OCI-LY3 (cell line): Measurements from ENCODE around the gene MYRF.

ENCODE experiments used
- H2AFZ ChIP-seq: fragments of 200-600, 300-600 bp; shearing (Covaris generic); 2 replicates; pipeline ENCODE4 v1.6.0; 2014; ENCODE audit warnings: antibody characterized with exemption, low read depth, low read length
- H3K27ac ChIP-seq: fragments of 200-600, 300-600 bp; sonication (generic); 2 replicates; pipeline ENCODE4 v1.5.1; 2014; ENCODE audit warnings: mild to moderate bottlenecking, low read length, moderate library complexity, mixed read lengths
- H3K27me3 ChIP-seq: fragments of 200-600, 300-600 bp; sonication (generic); 2 replicates; pipeline ENCODE4 v1.6.1; 2014; ENCODE audit warnings: low read depth, low read length, mixed read lengths
- H3K36me3 ChIP-seq: fragments of 200-600, 300-600 bp; sonication (generic); replicated peaks from 2 replicates; pipeline ENCODE3; 2014; ENCODE audit warnings: low read depth, low read length, mixed read lengths
- H3K4me1 ChIP-seq: fragments of 300-600, 200-600 bp; sonication (generic); 2 replicates; pipeline ENCODE4 v1.6.1; 2014; ENCODE audit warnings: low read length, mixed read lengths
- H3K4me2 ChIP-seq: fragments of 200-600, 300-600 bp; sonication (generic); 2 replicates; pipeline ENCODE4 v1.6.1; 2014; ENCODE audit warnings: low read length, mixed read lengths
- H3K4me3 ChIP-seq: fragments of 300-600, 200-600 bp; sonication (generic); 2 replicates; pipeline ENCODE4 v1.5.1; 2014; ENCODE audit warnings: antibody characterized with exemption, mild to moderate bottlenecking, low read length, moderate library complexity
- H3K79me2 ChIP-seq: fragments of 300-600, 200-600 bp; shearing (Covaris generic); 2 replicates; pipeline ENCODE4 v1.6.1; 2014; ENCODE audit warnings: mild to moderate bottlenecking, low read length, mixed read lengths
- H3K9ac ChIP-seq: fragments of 300-600, 200-600 bp; shearing (Covaris generic); 2 replicates; pipeline ENCODE4 v1.6.0; 2014; ENCODE audit warnings: mild to moderate bottlenecking, low read length, moderate library complexity
- H3K9me3 ChIP-seq: fragments of 200-600, 300-600 bp; shearing (Covaris generic); 2 replicates; pipeline ENCODE4 v1.6.1; 2014; ENCODE audit warnings: low read length, mixed read lengths; ENCODE audit not compliant: insufficient read depth
- H4K20me1 ChIP-seq: fragments of 200-600, 300-600 bp; sonication (generic); 2 replicates; pipeline ENCODE4 v1.6.1; 2016; ENCODE audit warnings: low read length, mixed read lengths; ENCODE audit not compliant: insufficient read depth
- CTCF ChIP-seq: fragments of 200-600, 300-600 bp; sonication (generic); IDR thresholded peaks from 2 replicates; pipeline ENCODE4 v1.5.1; 2014; ENCODE audit warnings: antibody characterized with exemption, low read length, low read depth
- EZH2phosphoT487 ChIP-seq: fragments of 200-600 bp; shearing (Covaris generic); IDR thresholded peaks from 2 replicates; pipeline ENCODE4 v1.6.1; 2018; ENCODE audit warnings: antibody characterized with exemption, mixed run types, low read depth

Gene MYRF

GRCh38 chr11:61706452-61707400, 45.7 kb upstream of the MYRF start:
- Histone ChIP-seq H3K9ac (no peak overlapping the region), H3K27me3 (no peaks in the 10 kb centered on the region), H2AFZ (no peak overlapping the region), H3K36me3 (no peaks in the 10 kb centered on the region), H3K4me3 (no peak overlapping the region), H3K79me2 (no peaks in the 10 kb centered on the region), H3K9me3 (no peaks in the 10 kb centered on the region), H3K27ac (no peak overlapping the region), H3K4me1 (no peaks in the 10 kb centered on the region), H4K20me1 (no peaks in the 10 kb centered on the region), H3K4me2 (no peak overlapping the region)
- TF ChIP-seq CTCF (no peak), EZH2phosphoT487 (no peak)

- Histone ChIP-seq H3K27me3 (no peaks in the 10 kb centered on the region), H3K4me2 (no peak overlapping the region), H4K20me1 (no peaks in the 10 kb centered on the region), H3K9me3 (no peaks in the 10 kb centered on the region), H3K4me3 (no peak overlapping the region), H3K9ac (no peak overlapping the region), H3K4me1 (no peaks in the 10 kb centered on the region), H3K79me2 (no peaks in the 10 kb centered on the region), H3K36me3 (no peaks in the 10 kb centered on the region), H2AFZ (no peak overlapping the region), H3K27ac (no peak overlapping the region)
- TF ChIP-seq EZH2phosphoT487 (no peak), CTCF (no peak)
Observed at GRCh38 chr11:61707574-61707973, 44.9 kb upstream of the MYRF start.

GRCh38 chr11:61709110-61709509, 43.3 kb upstream of the MYRF start:
- H3K27me3 ChIP-seq: no peaks in the 10 kb centered on the region
- H3K4me2 ChIP-seq: no peak overlapping the region
- TF ChIP-seq EZH2phosphoT487 (no peak), CTCF (no peak)
- no peak overlapping the region for H2AFZ ChIP-seq
- H3K9ac ChIP-seq: no peak overlapping the region
- H3K27ac ChIP-seq: no peak overlapping the region
- H3K36me3 ChIP-seq: no peaks in the 10 kb centered on the region
- H3K79me2 ChIP-seq: no peaks in the 10 kb centered on the region
- no peaks in the 10 kb centered on the region for H3K9me3 ChIP-seq
- H4K20me1 ChIP-seq: no peaks in the 10 kb centered on the region
- H3K4me1 ChIP-seq: no peaks in the 10 kb centered on the region
- no peak overlapping the region for H3K4me3 ChIP-seq

- Histone ChIP-seq H3K27ac (no peak overlapping the region), H3K4me2 (no peak overlapping the region), H3K27me3 (peaks cover 3% of the 10 kb centered on the region; the same call in 1 of the 2 replicates), H3K9ac (no peak overlapping the region), H2AFZ (no peak overlapping the region), H3K36me3 (no peaks in the 10 kb centered on the region), H3K4me1 (no peaks in the 10 kb centered on the region), H3K9me3 (no peaks in the 10 kb centered on the region), H3K79me2 (no peaks in the 10 kb centered on the region), H3K4me3 (no peak overlapping the region), H4K20me1 (no peaks in the 10 kb centered on the region)
- no peak for TF ChIP-seq EZH2phosphoT487
Observed at GRCh38 chr11:61709572-61709971, 42.9 kb upstream of the MYRF start.
